GM21717 (cell line): ENCODE data around the gene ANKRA2.
"Not testable (repeated sequence)": the region's sequence is repeated elsewhere in the genome, so short reads cannot be mapped to it uniquely, and the experiment has no call there.

Experiments used
- ATAC-seq: cut with Tn5 transposase; IDR thresholded peaks from one replicate; pipeline ENCODE4 v1.9.1; 2021; ENCODE audit warnings: mild to moderate bottlenecking, moderate library complexity; ENCODE audit not compliant: unreplicated experiment

Gene ANKRA2

GRCh38 chr5:73552642-73553041 is 12.8 kb downstream of the ANKRA2 start:
- no peak for ATAC-seq

DNA sequence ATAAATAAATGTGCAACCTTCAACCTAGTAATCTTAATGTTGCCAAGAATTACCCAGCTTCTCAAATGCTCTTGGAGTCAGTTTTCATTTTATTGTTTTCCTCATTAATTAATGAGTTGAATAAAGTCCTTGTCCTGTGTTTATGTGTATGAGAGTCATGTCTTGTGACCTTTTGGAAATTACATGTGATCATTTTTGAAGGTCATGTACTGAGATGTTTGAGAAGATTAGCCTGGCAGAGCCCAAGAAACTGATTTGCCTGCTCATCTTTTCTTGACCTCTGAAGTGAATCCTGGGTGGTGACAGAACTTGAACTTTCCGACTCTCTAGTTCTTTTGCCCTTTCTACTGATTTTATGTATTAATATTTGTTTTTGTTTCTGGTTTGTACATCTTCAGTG is 15.4 kb downstream of the ANKRA2 start:
- ATAC-seq = no peak

DNA sequence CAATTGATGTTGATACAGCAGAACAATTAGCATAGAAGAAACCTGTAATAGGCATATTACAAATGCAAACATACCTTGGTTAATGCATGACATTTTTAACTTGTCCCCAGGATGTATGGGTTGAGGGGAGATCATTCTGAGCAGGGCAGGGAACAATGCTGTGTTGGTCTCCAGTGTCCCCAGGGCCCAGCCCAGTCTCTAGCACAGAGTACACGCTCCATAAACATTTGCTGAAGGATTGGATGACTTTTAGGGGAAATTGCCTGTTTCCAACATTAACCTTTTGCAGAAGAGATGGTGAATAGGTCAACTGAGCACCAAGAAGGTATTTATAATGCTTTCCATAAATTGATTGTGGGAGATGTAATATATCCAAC is 20.0 kb downstream of the ANKRA2 start:
- no peak for ATAC-seq

- no peak for ATAC-seq
Observed at GRCh38 chr5:73544429-73545402, 20.7 kb downstream of the ANKRA2 start.

DNA sequence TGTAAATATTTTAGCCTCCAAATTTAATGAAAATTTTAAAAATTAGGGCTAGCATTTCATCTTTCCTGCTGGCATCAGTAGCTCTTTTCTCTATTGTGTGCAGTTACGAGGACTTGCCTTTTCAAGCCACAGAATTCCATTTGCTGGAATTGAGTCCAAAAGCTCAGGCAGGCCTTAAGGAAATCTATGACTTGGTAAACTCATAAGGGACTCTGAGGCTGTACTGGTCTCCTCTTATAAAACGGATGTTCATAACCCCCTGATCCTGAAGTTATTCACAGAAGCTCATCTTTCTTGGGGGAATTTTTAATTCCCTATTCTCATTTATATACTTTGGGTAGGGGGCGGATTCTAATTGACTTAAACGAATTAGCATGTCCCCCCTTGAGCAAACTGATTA is 23.4 kb downstream of the ANKRA2 start:
- no peak for ATAC-seq

DNA sequence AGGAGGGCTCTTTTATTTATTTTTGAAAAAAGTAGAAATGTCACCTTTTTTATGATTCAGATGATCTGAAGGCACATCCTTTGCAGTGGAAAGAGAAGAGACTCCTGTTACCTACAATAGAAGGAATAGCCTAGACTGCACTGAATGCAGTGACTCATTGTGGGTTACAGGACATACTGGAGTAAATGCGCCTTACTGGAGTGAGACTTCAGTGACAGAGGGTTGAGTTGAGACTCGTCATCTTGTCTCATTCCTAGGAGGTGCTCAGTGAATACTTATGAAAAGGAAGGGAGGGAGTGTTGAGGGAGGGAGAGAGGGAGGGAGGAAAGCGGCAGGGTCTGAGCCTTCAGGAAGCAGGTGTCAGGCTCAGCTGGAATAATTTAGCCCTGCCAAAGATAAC is 25.2 kb downstream of the ANKRA2 start:
- no peak for ATAC-seq

DNA sequence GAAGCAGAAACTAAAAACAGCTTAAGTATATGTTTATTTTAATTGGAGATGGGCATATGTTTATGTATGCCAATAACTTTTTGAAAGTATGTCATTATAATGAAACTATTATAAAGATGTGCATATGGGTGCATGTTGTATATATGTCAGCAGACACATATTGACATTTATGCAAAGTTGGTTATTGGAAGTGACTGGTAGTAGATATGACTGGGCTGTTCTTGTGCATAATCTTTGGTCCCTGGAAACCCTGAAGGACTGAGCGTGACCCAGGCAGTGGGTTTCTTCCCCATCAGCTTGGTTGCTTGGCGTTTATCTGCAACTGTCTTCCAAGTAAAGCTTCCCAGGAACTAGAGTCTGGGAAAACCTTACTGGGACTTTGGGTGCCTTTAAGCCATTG is 25.7 kb downstream of the ANKRA2 start:
- ATAC-seq = no peak

- ATAC-seq = no peak
Observed at GRCh38 chr5:73534971-73535370, 30.5 kb downstream of the ANKRA2 start.

- no peak for ATAC-seq
Observed at GRCh38 chr5:73534011-73534644, 31.3 kb downstream of the ANKRA2 start.

GRCh38 chr5:73532195-73532594 is 33.2 kb downstream of the ANKRA2 start:
- no peak for ATAC-seq

DNA sequence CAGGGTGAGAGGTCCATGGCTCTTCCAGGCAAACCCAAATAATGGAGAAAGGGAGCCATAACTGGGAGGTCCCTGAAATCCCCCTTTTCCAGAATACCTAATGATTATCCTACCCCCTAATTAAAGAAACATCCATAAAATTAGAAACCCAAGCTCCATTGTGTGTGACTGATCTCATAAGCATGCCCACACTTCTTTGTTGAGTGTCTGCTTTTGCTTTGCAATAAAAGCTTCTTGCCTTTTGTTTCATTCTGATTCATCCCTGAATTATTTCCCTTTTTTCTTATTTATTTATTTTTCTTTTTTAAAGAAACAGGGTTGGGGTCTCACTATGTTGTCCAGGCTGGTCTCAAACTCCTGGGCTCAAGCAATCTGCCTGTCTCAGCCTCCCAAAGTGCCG is 34.1 kb downstream of the ANKRA2 start:
- ATAC-seq = no peak

DNA sequence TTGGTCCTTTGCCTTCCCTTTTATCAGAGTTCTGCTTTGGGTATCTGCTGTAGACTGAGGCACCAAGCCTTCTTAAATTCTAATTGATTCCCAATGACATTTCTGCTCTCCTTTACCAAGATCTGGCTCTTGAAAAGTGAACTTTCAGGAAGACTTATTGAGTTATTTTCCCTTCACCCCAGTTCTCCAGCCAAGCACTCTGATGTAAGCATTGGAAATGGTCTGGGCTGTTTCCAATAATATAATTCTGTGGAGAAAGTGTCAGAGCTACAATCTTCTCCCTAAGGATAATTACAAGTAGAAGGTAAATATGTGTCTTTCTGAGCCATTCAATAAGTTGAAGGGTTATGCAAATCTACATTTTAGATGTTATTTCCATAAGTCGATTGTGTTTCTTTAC is 36.4 kb downstream of the ANKRA2 start:
- ATAC-seq = no peak

- no peak for ATAC-seq
Observed at GRCh38 chr5:73528248-73528647, 37.2 kb downstream of the ANKRA2 start.

DNA sequence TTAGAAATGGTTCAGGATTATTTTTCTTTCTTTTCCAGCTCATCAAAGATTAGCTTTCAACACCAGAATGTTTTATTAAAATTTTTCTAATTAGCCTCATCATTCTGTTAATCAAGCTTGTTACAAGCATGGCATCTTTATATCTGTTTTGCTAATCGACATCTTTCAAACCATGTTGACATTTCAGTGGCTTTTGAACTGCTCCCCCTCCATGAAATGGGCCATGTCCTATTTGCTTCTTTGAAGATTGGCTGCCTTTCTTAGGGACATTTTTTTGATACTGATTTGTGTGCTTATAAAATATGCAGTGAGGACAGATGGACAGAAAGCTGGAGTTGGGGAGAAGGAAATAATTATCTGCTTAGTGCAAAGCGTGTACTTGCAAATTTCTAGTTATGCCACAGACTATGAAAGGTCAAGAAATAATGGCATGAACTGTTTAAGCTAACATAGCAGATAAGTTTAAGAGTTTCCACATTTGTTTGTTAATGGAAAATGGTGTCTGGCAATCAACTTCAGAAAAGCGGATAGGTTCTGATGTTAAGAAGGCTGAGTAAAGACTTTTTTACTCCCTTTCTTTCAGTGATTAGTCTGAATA is 39.7 kb downstream of the ANKRA2 start:
- no peak for ATAC-seq

GRCh38 chr5:73523861-73524260 is 41.6 kb downstream of the ANKRA2 start:
- ATAC-seq = no peak

DNA sequence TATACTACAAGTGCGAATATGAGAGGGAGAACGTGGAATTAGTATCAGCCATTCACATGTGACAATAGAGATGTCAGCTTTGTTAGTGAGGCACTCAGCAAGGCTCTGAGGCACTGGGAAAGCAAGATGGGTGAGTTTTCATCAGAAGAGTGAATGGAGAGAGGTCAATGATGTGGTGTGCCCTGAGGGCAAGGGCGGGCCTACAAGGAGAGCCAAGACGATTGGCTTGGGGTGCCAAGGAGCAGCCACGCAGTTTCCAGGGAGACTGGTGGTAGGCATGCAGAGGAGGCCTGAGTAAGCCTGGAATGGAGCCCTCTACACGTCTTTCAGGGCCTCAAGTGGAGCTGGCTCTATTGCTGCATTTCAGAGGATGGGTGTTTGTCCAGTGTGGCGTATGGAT is 42.5 kb downstream of the ANKRA2 start:
- no peak for ATAC-seq

- ATAC-seq = peak; percentile 97
Observed at GRCh38 chr5:73519531-73520283, 45.7 kb downstream of the ANKRA2 start.

GRCh38 chr5:73515232-73515631 is 50.2 kb downstream of the ANKRA2 start:
- no peak for ATAC-seq

DNA sequence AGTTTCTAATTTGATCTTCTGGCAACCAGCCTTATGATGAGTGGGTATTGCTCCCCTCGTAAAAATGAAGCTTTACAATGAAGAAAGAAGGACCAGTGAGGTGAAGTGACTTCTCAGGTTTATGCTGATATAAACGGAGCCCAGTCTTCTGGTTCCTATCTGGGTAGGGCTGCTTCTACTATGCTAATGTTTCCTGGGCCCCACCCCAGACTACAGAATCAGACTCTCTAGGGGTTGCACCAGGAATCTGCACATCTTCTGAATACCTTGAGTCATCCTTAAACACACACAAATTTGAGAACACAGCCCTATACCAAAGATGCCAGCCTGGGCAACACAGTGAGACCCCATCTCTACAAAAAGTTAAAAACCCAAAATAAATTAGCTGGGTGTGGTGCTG is 51.0 kb downstream of the ANKRA2 start:
- no peak for ATAC-seq

DNA sequence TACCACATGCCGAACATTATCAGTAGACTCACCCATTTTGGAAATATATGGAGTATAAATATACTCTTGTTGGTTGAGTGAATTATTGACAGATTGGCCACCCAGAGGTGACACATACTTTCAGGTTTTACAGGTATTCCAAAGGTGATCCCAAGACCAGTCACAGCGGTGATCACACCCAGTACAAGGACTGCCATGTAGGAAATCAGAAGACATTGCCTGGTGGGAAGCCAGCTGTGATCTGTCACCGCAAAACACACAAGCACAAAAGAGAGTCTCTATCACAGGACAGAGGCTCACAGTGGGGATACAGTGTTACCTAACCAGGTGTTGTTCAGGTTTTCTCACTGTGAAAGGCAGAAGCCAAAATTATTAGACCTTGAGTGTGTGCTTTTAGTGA is 51.4 kb downstream of the ANKRA2 start:
- ATAC-seq = no peak

- not testable (repeated sequence) for ATAC-seq
Observed at GRCh38 chr5:73508521-73508920, 56.9 kb downstream of the ANKRA2 start.
